ENCODE data around the gene C1orf21.

- TF ChIP-seq CTCF (IDR thresholded peaks at IDR 0.05) (no peak), CDX4 (CRISPR knock-in tag; IDR thresholded peaks at IDR 0.05; ENCODE audit: borderline replicate concordance) (no peak), MAX (CRISPR knock-in tag; IDR thresholded peaks at IDR 0.05) (no peak), CREB1 (CRISPR knock-in tag; IDR thresholded peaks at IDR 0.05) (no peak), FOXP4 (CRISPR knock-in tag; IDR thresholded peaks at IDR 0.05) (no peak), TEAD4 (CRISPR knock-in tag; IDR thresholded peaks at IDR 0.05) (no peak), SP1 (CRISPR knock-in tag; conservative IDR thresholded peaks at IDR 0.05) (no peak), FOXP1 (CRISPR knock-in tag; IDR thresholded peaks at IDR 0.05; ENCODE audit: borderline replicate concordance) (no peak)
Observed at GRCh38 chr1:184390889-184391288, 4.1 kb downstream of the C1orf21 start.

All from WTC11 (cell line).